ENCODE measurements around the gene CD28. TPM values are rescaled to one million over a fixed set of nuclear protein-coding genes. Genes with fewer than 3 reads are reported as not detected.

The CD28 gene
- total RNA-seq, 4 donors from 2014 or later = 1.6 to 16.3 (median 6.0) TPM

GRCh38 chr2:203685081-203685621 lies 21.3 kb upstream of the CD28 start:
- ATAC-seq (ENCODE audit: low FRiP score) = no peak
- DNase-seq (ENCODE audit: low spot score) = no peak
- TF ChIP-seq CTCF (IDR thresholded peaks at IDR 0.05) = no peak

- no peak for TF ChIP-seq CTCF (IDR thresholded peaks at IDR 0.05)
- DNase-seq (ENCODE audit: low spot score) = no peak
- no peak for ATAC-seq (ENCODE audit: low FRiP score)
Measured at GRCh38 chr2:203685789-203686420, 20.5 kb upstream of the CD28 start.

GRCh38 chr2:203687165-203687564 lies 19.3 kb upstream of the CD28 start:
- no peak for TF ChIP-seq CTCF (IDR thresholded peaks at IDR 0.05)
- ATAC-seq (ENCODE audit: low FRiP score) = no peak
- DNase-seq (ENCODE audit: low spot score) = no peak

GRCh38 chr2:203688798-203689197 lies 17.6 kb upstream of the CD28 start:
- no peak for TF ChIP-seq CTCF (IDR thresholded peaks at IDR 0.05)
- ATAC-seq (ENCODE audit: low FRiP score) = no peak
- no peak for DNase-seq (ENCODE audit: low spot score)

- ATAC-seq (ENCODE audit: low FRiP score) = no peak
- no peak for TF ChIP-seq CTCF (IDR thresholded peaks at IDR 0.05)
- no peak for DNase-seq (ENCODE audit: low spot score)
Measured at GRCh38 chr2:203689426-203690116, 16.9 kb upstream of the CD28 start.

- no peak for DNase-seq (ENCODE audit: low spot score)
- TF ChIP-seq CTCF (IDR thresholded peaks at IDR 0.05) = no peak
Measured at GRCh38 chr2:203690117-203690431, 16.4 kb upstream of the CD28 start.

More at GRCh38 chr2:203690117-203690431, 16.4 kb upstream of the CD28 start:
- no peak for ATAC-seq (ENCODE audit: low FRiP score)
